GM19438 (cell line): ENCODE data around the gene ZXDC.
A peak's percentile ranks its signal among the peaks of the same experiment; 100 is the strongest.

Experiments used
- ATAC-seq: cut with Tn5 transposase; IDR thresholded peaks from one replicate; pipeline ENCODE4 v1.9.1; 2021; ENCODE audit warnings: low read depth; ENCODE audit not compliant: unreplicated experiment

ZXDC gene, protein sequence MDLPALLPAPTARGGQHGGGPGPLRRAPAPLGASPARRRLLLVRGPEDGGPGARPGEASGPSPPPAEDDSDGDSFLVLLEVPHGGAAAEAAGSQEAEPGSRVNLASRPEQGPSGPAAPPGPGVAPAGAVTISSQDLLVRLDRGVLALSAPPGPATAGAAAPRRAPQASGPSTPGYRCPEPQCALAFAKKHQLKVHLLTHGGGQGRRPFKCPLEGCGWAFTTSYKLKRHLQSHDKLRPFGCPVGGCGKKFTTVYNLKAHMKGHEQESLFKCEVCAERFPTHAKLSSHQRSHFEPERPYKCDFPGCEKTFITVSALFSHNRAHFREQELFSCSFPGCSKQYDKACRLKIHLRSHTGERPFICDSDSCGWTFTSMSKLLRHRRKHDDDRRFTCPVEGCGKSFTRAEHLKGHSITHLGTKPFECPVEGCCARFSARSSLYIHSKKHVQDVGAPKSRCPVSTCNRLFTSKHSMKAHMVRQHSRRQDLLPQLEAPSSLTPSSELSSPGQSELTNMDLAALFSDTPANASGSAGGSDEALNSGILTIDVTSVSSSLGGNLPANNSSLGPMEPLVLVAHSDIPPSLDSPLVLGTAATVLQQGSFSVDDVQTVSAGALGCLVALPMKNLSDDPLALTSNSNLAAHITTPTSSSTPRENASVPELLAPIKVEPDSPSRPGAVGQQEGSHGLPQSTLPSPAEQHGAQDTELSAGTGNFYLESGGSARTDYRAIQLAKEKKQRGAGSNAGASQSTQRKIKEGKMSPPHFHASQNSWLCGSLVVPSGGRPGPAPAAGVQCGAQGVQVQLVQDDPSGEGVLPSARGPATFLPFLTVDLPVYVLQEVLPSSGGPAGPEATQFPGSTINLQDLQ

GRCh38 chr3:126475413-126476114, at the start of gene ZXDC:
ZXDC (minus strand) TSS chr3:126475891; CDS start chr3:126475865, 26 bp downstream.
- peak; percentile 74 for ATAC-seq

DNA sequence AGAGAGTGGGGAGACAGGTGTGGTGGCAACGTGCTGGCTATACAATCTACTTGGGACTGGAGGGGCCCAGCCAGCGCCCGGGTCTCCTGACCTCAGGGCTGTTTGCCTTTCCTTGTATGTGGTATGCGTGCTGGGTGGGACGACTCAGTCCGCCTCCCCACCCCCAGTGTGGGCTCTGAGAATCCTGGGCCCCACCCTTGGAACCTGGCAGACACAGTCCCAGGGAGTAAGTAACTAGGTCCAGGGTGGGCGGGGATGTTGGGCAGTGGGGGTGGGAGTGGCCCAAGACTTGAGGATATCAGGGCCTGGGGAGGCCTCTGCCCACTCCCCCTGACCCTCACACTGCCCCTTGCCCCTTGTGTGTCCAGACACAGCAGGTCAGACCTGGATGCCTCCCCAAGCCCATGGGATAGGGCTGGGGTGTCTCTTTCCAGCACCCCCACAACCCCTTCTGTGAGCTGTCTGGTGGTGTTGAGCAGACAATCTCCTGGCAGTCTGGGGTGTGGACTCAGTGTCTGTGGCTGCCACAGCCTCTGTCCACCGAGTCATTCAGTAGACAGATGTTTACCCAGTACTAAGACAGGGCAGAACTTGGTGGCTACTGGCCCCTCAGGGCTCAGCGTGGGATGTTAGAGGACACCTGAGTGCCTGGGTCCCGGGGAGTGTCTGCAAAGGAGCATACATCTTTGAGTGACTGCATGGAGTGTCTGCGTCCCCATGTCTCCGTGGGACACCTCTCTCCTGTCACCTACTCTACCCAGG, 49.6 kb upstream of the ZXDC start:
- ATAC-seq: no peak

DNA sequence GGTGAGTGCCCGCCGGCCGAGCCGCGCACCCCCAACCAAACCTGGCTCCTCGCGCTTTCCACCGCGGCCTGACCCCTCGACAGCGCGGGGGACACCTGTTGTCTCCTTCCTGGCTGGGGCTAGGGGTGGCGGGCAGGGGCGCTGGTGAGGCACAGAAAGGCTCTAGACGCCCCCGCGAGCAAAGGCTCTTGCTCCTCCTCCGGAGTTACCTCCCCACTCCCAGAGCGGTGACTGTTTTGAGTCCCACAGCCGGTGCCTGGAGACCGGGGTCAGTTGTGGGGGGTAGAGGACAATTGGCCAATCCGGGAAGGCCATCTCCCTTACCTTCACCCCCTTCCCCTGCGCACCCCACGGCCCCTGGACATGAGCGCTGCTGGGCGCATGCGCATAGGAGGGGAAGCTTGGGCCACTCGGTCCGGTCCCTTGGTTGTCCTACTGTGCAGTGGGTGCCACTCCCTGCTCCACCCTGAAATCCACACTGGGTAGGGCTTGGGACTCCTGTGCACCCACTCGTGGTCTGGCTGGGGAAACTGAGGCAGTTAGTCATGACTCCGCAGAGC, 48.8 kb upstream of the ZXDC start:
- ATAC-seq: no peak

DNA sequence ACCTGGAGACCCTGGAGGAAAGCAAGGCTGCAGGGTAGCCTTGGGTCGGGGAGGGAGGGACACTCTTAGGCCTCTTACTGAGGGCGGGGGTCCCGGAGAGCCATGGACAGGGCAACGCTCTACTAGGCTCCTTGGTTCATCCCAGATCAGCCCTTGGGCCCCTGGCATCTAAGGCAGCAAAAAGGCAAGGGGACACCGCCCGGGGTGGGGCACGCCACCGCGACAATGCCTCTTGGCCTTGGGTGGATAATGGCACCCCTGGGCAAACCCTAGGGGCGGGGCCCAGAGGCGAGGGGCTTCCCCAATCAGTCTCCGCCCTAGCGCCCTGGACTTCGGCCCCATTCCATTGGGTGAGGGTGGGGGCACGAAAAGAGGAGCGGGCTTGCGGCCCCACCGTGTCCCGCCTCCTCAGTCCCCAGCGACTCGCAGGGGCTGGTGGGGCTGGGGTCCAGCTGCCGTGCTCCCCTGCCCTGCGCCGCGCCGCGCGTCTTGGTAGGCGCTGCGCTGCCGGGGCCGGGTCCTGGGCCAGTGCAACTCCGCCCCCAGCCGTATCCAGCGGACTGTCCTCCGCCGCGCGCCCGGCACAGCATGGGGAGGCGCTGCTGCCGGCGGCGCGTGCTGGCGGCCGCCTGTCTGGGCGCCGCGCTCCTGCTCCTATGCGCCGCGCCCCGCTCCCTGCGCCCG, 48.2 kb upstream of the ZXDC start, which contains the start of gene CHST13:
Gene CHST13 (plus strand): TSS at position 411 of the 684 bp plus-strand sequence. CDS start 178 bp downstream, at position 589.
- no peak for ATAC-seq

DNA sequence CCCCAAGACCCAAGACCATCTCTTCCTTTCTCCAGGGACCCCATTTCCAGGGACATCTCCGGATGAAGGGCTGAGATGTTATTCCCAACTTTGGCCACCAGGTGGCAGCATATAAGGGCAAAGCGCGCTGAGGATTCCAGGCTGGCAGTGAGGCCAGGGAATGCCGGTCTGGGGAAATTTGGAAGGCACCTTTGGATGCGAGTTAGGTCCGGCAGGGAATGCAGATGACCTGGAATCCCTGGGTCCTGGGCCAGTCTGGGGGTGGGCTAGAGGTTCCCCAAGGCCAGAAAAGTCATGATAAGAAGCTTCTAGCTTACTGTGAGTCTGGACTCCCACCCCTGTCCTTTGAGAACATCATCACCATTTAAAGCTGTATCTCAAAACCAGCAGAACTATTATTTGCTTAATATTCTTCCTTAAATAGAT, 46.7 kb upstream of the ZXDC start:
- ATAC-seq: no peak

DNA sequence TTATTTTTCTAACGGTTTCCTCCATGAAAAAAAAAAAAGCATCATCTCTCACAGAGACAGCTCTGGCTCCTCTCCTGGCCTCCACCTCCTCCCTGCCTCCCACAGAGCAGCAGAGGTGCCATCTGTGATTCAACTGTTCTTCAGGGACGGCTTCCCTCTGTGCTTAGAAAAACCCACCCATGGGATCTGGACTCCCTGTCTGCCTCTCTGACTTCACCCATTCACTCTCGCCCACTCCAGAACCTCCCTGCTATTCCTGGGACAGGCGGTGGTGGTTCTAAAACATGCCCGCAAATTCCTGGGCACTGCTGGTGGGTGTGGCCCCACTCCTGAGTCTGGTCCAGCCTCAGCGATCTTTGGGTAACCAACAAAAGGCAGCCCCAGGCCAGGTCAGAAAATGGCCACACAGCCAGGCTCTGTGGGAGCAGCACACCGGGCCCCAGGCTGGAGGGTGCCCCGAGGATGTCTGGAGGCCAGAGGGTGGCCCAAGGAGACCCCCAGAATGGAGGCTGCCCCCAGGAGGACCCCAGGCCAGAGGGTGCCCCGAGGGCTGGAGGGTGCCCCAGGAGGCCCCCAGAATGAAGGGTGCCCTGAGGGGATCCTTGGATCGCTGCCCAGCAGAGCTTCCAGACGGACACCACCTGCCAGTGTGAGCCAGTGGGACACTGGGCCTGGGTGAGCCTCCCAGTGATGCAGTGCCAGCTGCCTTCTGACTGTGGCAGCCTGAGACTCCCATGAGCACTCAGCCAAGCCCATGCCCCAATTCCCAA, 45.6 kb upstream of the ZXDC start:
- no peak for ATAC-seq

DNA sequence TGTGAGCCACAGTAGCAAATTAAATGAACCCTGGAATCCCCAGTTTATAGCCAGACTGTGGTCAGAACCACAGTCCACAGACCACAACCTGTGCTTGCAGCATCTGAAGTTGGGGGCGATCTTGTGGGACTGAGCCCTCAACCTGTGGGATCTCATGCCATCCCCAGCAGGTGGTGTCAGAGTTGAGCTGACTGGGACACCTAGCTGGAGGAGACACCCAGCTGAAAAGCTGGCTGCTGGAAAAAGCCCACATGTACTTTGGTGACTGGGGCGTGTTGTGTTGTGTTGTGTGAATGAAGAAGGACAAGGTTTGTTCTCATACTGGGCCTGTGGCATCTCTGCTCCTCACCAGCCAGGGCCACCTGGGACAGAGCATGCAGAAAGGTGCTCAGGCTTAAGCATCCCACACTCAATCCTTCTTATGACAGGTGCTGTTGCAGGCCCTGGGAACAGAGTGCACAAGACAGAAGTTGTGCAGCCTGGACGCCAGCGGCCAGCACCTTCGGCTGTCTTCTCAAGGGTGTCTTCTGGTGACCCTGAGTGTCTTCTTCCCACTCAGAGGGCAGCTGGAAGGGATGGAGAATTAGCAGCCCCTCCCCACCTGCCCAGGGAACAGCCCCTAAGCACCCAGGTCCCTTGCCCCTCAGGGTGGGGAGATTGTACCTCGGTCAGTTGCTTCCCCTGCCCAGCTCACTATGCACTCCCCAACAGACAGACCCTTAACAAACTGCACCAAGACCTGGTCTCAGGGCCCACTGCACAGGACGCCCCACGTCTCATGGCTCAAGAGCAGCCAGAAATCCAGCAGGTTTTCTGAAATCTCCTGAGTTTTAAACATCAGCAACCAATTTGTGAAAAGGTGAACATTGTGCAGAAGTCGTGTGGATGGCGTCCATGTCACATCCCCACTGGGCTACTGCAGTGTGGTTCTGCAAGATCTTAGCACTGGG, 44.1 kb upstream of the ZXDC start:
- no peak for ATAC-seq

- ATAC-seq: no peak
These were observed 43.1 kb upstream of the ZXDC start for GRCh38 chr3:126518779-126519177.

- no peak for ATAC-seq
These were observed 42.5 kb upstream of the ZXDC start for GRCh38 chr3:126517986-126518778.

DNA sequence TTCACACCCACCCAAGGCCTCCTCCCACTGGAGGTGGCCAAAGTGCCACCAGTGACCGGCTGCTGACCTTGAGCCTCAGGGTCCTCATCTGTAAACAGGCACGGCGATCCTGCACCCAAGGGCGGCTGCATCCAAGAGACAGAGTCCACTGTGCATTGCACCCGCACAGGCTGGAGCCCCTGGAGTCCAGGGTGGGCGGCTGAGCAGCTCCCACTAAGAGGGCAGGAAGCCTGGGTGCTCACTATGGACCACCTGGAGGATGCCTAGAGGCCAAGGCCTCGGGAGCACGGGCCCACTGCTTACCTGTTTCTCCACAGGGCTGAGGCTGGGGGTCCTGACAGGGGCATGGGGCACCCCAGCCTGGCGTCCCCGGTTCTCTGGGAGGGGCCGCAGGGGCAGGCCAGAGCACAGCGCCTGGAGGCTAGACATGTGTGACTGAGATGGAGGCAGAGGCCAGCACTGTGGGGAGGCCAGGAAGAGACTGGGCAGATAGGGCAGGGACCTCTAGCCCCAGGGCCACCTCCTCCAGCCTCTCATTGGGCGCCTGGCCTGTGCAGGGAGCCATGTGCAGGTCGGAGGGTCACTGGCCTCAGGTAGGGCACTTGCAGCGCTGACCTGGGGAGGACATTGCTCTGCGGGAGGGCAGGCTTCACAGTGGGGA, 41.7 kb upstream of the ZXDC start, which contains the start of gene UROC1:
Gene UROC1 (minus strand): TSS at position 483 of the 661 bp plus-strand sequence. CDS start 54 bp downstream, at position 429.
- no peak for ATAC-seq

DNA sequence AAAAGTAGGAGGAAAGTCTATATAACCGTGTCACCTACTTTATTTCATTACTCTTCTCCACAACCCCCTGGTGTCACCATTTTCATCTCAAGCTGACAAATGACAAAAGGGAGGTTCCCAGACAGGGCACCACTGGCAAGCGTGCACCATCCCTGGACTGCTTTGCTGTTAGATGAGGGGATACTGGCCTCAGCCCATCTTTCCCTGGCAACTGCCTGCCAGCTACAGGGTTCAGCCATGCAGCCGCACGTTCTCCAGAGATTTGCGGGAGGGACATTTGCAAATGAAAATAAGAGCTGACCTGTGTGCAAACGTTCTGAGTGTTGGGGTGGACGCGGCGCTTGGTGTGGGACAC, 41.2 kb upstream of the ZXDC start:
- no peak for ATAC-seq

DNA sequence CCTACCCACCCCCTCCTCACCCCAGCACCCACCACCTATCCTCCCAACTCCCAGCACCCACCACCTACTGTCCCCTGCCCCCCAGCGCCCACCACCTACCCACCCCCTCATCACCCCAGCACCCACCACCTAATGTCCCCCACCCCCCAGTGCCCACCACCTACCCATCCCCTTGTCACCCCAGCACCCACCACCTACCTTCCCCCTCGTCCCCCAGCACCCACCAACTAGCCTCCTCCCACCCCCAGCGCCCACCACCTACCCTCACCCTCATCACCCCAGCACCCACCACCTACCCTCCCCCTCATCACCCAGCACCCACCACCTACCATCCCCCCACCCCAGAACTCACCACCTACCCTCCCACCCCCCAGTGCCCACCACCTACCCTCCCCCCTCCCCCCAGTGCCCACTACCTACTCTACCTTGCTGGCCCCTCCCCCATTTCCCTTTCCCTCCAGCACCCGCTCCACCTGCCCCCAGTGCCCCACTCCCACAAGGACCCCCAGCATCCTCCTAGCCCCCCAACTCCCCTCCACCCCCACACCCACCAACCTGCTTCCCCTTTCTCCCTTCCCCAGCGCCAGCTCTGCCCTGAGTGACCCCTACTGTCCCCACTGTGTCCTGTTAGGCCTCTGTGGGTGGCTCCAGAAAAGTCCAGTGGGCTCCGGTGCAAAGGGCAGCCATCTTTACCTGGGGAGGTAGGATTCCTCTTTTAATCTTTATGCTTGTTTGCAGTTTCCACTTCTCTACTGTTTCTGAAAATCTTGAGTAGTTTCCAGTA, 40.7 kb upstream of the ZXDC start:
- ATAC-seq: no peak

GRCh38 chr3:126515066-126515706, 39.5 kb upstream of the ZXDC start:
- ATAC-seq: no peak

GRCh38 chr3:126514161-126514560, 38.5 kb upstream of the ZXDC start:
- no peak for ATAC-seq
